Activated naive CD4-positive, alpha-beta T cell treated with anti-CD3 and anti-CD28 coated beads, Interleukin-2, amount 10 ng/mL, durations not matched to agents 7 days and 5 days (primary cell): ENCODE data around the gene ETFB.

Experiments
- CTCF ChIA-PET: fragments of 350-600 bp; sonication (Branson Sonifier 250); formaldehyde crosslinking; loops from one replicate; lab custom pipeline; 2021; ENCODE audit warnings: antibody characterized with exemption; lab: Charles Lee
- DNase-seq: peaks from one replicate; pipeline ENCODE4 v3.0.0-alpha.2; 2020
- H3K27ac Mint-ChIP-seq: one replicate; pipeline ENCODE4 v1.8.0; 2021; ENCODE audit warnings: mild to moderate bottlenecking, moderate library complexity, mixed read lengths
- H3K27me3 Mint-ChIP-seq: one replicate; pipeline ENCODE4 v1.8.0; 2021; ENCODE audit warnings: mild to moderate bottlenecking, mixed read lengths
- H3K36me3 Mint-ChIP-seq: one replicate; pipeline ENCODE4 v1.8.0; 2021; ENCODE audit warnings: mixed read lengths
- H3K4me1 Mint-ChIP-seq: one replicate; pipeline ENCODE4 v1.8.0; 2021; ENCODE audit warnings: mixed read lengths
- H3K4me3 Mint-ChIP-seq: one replicate; pipeline ENCODE4 v1.8.0; 2021; ENCODE audit warnings: mild to moderate bottlenecking, moderate library complexity, mixed read lengths
- H3K9me3 Mint-ChIP-seq: one replicate; pipeline ENCODE4 v1.8.0; 2021; ENCODE audit warnings: mixed read lengths

Gene ETFB

DNA sequence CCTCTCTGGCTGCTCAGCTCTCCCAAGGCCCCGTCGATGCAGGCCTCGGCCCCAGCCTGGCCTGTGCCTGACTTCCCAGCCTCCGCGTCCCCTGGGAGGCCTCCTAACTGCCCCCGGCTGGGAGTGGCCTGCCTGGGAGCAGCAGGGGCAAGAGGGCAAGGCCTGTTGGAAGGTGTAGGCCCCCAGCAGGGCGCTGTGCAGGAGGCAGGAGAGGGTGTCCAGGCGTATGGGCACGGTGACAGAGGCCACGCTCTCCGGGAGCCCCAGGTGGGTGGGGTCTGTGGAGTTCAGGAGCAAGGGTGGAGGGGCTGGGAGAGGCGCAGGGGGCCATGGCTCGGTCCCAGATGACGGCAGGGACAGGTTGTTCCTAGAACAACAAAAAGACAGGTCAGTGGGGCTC lies 23.0 kb upstream of the ETFB start:
- CTCF ChIA-PET = no interaction called here
- Mint-ChIP-seq H3K4me3 (no peak overlapping the region), H3K9me3 (no peaks in the 10 kb centered on the region), H3K4me1 (peaks cover 23% of the 10 kb centered on the region), H3K27me3 (peaks cover 20% of the 10 kb centered on the region), H3K36me3 (peaks cover 2% of the 10 kb centered on the region), H3K27ac (no peak overlapping the region)
- no peak for DNase-seq

DNA sequence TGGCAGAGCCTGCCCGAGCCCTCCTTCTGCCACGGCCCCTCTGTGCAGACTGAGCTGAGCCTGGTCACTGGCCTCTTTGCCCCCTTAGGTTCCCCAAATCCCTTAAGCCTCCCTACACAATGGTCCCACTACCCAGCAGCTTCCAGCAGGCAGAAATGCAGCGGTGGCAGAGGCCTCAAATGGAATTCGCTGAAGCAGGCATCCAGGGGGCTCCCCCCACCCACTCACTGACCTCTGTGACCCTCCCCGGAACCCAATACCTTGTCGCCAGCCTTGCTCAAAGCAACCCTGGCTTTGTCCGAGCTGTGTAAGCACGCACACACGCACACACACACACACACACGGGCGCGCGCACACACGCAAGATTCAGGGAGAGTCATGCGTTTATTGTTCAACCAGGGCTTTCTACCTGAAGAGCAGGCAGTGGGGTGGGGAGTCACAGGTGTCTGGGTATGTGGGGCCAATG lies 21.8 kb upstream of the ETFB start, which contains the start of gene LIM2:
Gene LIM2 (minus strand): TSS at position 51 of the 466 bp plus-strand sequence. CDS start 531 bp downstream, outside the sequence.
- Mint-ChIP-seq H3K4me1 (peaks cover 17% of the 10 kb centered on the region), H3K27me3 (peaks cover 20% of the 10 kb centered on the region), H3K9me3 (no peaks in the 10 kb centered on the region), H3K27ac (no peak within 1 kb of the TSS), H3K4me3 (no peak within 1 kb of the TSS), H3K36me3 (peaks cover 2% of the 10 kb centered on the region)
- CTCF ChIA-PET = no interaction called here
- DNase-seq = no peak

- CTCF ChIA-PET = no interaction called here
Observed at GRCh38 chr19:51386882-51387520, 20.8 kb upstream of the ETFB start.

GRCh38 chr19:51382004-51382403 lies 15.8 kb upstream of the ETFB start:
- no peak for DNase-seq
- Mint-ChIP-seq H3K9me3 (peaks cover 17% of the 10 kb centered on the region), H3K27me3 (peaks cover 10% of the 10 kb centered on the region), H3K36me3 (peaks cover 1% of the 10 kb centered on the region), H3K27ac (no peak overlapping the region), H3K4me1 (peaks cover 9% of the 10 kb centered on the region), H3K4me3 (no peak overlapping the region)
- CTCF ChIA-PET = interaction anchor here (1.3 kb wide), 1 partner anchor 12 kb away, joined by 4 read pairs; no protein-coding TSS in a partner anchor

More at GRCh38 chr19:51386882-51387520, 20.8 kb upstream of the ETFB start:
- peaks cover 14% of the 10 kb centered on the region for H3K4me1 Mint-ChIP-seq
- H3K27me3 Mint-ChIP-seq = peaks cover 20% of the 10 kb centered on the region
- H3K4me3 Mint-ChIP-seq = no peak overlapping the region
- no peaks in the 10 kb centered on the region for H3K36me3 Mint-ChIP-seq
- H3K9me3 Mint-ChIP-seq = peaks cover under 1% of the 10 kb centered on the region
- no peak for DNase-seq
- no peak overlapping the region for H3K27ac Mint-ChIP-seq

DNA sequence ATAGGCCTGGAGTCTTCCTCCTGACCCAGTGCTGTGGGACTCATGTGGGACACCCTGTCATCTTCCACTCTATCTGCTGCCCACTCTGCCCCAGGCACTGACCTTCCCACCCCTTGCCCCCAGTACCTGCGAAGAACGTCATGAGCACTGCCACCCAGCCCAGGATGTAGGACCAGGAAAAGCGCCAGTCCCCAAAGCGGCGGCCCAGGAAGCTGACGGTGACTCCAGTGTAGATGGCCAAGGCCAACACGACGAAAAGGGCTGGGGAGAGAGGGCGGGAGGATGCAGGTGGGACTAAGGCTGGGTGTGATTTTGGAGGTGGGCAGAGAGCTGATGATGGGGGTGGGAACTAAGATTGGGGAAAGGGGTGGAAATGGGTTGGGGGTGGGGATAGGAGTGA lies 14.2 kb upstream of the ETFB start:
- H3K9me3 Mint-ChIP-seq = peaks cover 17% of the 10 kb centered on the region
- no peak overlapping the region for H3K27ac Mint-ChIP-seq
- H3K4me1 Mint-ChIP-seq = peaks cover 25% of the 10 kb centered on the region
- no peak overlapping the region for H3K4me3 Mint-ChIP-seq
- CTCF ChIA-PET = no interaction called here
- peaks cover 5% of the 10 kb centered on the region for H3K27me3 Mint-ChIP-seq
- peaks cover 2% of the 10 kb centered on the region for H3K36me3 Mint-ChIP-seq
- no peak for DNase-seq

DNA sequence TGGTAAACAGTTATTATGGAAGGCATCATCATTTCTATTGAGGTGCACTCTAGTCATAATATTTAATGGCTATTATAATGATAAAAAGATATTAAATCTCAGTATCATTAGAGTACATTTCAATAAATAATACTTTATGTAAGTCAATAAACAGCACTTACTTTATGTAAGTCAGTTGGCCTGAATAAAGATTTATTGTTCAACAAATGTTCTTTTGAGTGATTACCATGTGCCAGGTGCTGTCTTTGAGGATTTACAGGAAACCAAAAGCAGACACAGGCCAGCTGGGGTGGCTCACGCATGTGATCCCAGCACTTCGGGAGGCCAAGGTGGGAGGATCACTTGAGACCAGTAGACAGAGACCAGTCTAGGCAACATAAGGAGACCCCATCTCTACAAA lies 11.2 kb upstream of the ETFB start:
- no peak for DNase-seq
- CTCF ChIA-PET = no interaction called here
- Mint-ChIP-seq H3K27me3 (no peaks in the 10 kb centered on the region), H3K9me3 (peaks cover 17% of the 10 kb centered on the region), H3K4me1 (peaks cover 55% of the 10 kb centered on the region), H3K36me3 (peaks cover 4% of the 10 kb centered on the region), H3K27ac (no peak overlapping the region), H3K4me3 (no peak overlapping the region)

DNA sequence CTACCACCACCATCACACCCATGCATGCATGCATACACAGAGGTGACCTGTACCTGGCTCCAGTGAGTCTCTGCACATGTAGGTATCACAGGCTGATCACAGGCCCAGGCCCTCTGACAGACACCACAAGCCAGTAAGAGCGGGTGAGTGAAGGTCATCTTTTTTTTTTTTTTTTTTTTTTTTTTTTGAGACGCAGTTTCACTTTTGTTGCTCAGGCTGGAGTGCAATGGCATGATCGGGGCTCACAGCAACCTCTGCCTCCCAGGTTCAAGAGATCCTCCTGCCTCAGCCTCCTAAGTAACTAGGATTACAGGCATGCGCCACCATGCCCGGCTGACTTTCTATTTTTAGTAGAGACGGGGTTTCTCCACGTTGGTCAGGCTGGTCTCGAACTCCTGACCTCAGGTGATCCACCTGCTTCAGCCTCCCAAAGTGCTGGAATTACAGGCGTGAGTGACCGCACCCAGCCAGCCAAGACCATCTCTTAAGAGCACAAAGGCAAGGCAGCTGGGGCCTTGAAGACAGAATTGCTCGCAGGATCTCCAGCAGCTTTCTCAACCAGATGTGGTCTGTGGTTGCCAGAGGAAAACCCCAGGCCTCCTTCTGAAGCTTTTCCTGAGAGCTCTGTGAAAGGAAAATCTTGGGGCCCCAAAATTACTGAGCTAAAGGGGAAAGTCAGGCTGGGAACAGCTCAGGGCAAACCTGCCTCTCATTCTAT lies 9.5 kb upstream of the ETFB start:
- Mint-ChIP-seq H3K27me3 (no peaks in the 10 kb centered on the region), H3K36me3 (peaks cover 5% of the 10 kb centered on the region), H3K4me3 (no peak overlapping the region), H3K4me1 (peaks cover 70% of the 10 kb centered on the region), H3K9me3 (peaks cover 7% of the 10 kb centered on the region), H3K27ac (peak overlapping the region; percentile 72)
- DNase-seq = peak; percentile 50
- CTCF ChIA-PET = interaction anchor here (1.5 kb wide), 1 partner anchor 20 kb away, joined by 4 read pairs; no protein-coding TSS in a partner anchor

DNA sequence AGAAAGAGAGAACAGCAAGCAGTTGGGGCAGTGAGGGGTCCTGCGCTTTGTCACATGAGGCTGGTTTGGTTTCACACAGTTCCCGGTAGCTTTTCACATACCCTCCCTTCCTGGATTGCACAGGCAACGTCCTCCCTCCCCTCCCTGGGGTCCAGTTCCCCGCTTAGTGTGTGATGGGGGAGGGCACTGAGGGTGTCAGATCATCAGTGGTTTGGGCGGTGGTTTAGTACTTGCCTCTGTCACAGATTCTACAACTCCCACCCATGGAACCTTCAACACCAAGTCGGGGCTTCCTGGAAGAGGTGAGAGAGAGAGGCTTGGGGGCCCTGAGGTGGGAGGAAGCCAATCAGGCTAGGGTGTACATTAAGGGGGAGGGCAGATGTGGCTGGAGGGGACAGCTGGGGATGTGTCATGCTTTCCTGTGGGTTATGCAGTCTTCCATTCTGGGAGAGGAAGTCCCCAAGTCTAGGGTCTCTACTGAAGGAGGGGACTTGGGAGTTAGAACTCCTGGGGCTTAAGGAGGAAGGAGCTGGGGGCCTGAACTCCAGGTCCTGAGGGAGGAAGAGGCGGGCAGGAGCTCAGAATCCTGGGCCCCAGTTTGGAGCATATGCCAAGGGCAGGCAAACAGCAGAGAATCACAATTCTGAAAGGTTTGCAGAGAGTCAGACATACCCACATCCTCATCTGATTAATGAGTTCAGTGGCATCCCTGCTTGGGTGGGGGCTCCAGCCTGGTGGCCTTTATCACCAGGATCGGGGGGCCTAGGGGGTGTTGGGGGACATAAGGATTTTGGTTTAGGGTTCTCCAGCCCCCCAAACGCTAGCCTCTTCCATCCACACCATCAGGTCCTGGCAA lies 6.7 kb upstream of the ETFB start, which contains the start of gene NKG7:
Gene NKG7 (minus strand): TSS at position 6 of the 856 bp plus-strand sequence. CDS start 119 bp downstream, outside the sequence.
- peak; percentile 74 for DNase-seq
- peaks cover 75% of the 10 kb centered on the region for H3K4me1 Mint-ChIP-seq

GRCh38 chr19:51372021-51372648 lies 5.9 kb upstream of the ETFB start:
- DNase-seq = no peak
- Mint-ChIP-seq H3K27me3 (peaks cover 3% of the 10 kb centered on the region), H3K27ac (peak overlapping the region; percentile 95), H3K4me1 (peaks cover 82% of the 10 kb centered on the region), H3K4me3 (peak overlapping the region; percentile 72), H3K36me3 (peaks cover 7% of the 10 kb centered on the region), H3K9me3 (no peaks in the 10 kb centered on the region)
- CTCF ChIA-PET = interaction anchor here (0.6 to 3.1 kb wide), 2 partner anchors 22 to 49 kb away, joined by 3 to 19 read pairs; no protein-coding TSS in a partner anchor

More for the DNA sequence above, 6.7 kb upstream of the ETFB start, which contains the start of gene NKG7:
- H3K36me3 Mint-ChIP-seq = peaks cover 7% of the 10 kb centered on the region
- CTCF ChIA-PET = interaction anchor here (0.6 to 3.1 kb wide), 2 partner anchors 22 to 48 kb away, joined by 3 to 19 read pairs; no protein-coding TSS in a partner anchor
- H3K9me3 Mint-ChIP-seq = no peaks in the 10 kb centered on the region
- peak within 1 kb of the TSS; percentile 95 for H3K27ac Mint-ChIP-seq
- H3K27me3 Mint-ChIP-seq = peaks cover 3% of the 10 kb centered on the region
- H3K4me3 Mint-ChIP-seq = peak within 1 kb of the TSS; percentile 72

- DNase-seq = no peak
- peaks cover 82% of the 10 kb centered on the region for H3K4me1 Mint-ChIP-seq
- peaks cover 7% of the 10 kb centered on the region for H3K36me3 Mint-ChIP-seq
- H3K9me3 Mint-ChIP-seq = no peaks in the 10 kb centered on the region
- CTCF ChIA-PET = interaction anchor here (1.1 to 3.1 kb wide), 2 partner anchors 23 to 36 kb away, joined by 3 to 19 read pairs; no protein-coding TSS in a partner anchor
- H3K27ac Mint-ChIP-seq = peak overlapping the region; percentile 95
- peaks cover 3% of the 10 kb centered on the region for H3K27me3 Mint-ChIP-seq
- peak overlapping the region; percentile 72 for H3K4me3 Mint-ChIP-seq
Observed at GRCh38 chr19:51371186-51371690, 5.0 kb upstream of the ETFB start.

GRCh38 chr19:51370230-51370629 lies 4.0 kb upstream of the ETFB start:
- H3K4me1 Mint-ChIP-seq = peaks cover 78% of the 10 kb centered on the region
- H3K4me3 Mint-ChIP-seq = peak overlapping the region; percentile 60

DNA sequence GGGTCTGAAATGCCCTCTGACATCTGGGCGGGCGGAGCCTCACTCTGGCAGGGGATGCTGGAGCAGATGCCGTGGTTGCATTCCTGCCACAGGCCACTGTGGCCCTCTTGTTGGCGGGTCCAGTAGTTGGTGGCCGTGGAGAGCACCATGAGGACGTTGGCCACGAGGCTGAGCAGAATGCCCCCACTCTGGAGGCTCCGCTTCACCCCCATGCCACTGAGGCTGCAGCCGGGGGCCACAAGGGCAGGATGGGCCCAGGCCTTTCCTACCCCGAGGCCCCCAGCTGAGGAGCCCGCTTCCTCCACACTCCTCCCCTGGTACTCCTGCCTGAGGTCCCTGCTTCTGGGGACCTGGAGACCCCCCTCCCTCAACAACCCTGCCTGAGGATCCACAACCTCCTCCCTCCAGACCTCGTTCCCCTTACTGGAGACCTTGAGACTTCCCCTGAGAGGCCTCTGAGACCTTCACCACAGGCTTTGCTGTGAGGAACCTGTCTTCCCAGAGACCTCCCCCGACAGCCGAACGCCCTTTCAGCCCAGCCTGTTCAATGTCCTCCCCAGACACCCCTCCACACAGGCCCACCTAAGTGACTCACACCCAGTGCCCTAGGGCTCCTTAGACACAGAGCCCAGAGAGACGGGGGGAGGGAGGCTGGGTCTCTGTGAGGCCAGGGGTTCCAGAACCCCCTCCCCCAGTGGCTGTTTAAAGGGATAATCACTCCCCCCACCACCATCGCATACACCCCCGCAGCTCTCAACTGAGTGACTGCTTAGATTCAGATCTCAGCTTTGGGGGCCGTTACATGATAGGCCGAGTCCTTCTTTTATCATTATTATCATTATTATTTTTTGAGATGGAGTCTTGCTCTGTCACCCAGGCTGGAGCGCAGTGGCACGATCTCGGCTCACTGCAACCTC lies 2.4 kb upstream of the ETFB start, which contains the start of gene CLDND2:
Gene CLDND2 (minus strand): TSS at position 638 of the 917 bp plus-strand sequence. CDS start 426 bp downstream, at position 212.
- Mint-ChIP-seq H3K4me3 (peak within 1 kb of the TSS; percentile 97), H3K9me3 (no peaks in the 10 kb centered on the region), H3K4me1 (peaks cover 75% of the 10 kb centered on the region), H3K36me3 (peaks cover 8% of the 10 kb centered on the region), H3K27ac (peak within 1 kb of the TSS; percentile 91), H3K27me3 (peaks cover 3% of the 10 kb centered on the region)
- CTCF ChIA-PET = interaction anchor here (1.0 to 1.6 kb wide), 3 partner anchors 25 to 28 kb away, joined by 4 read pairs; no protein-coding TSS in a partner anchor
- DNase-seq = no peak

More at GRCh38 chr19:51370230-51370629, 4.0 kb upstream of the ETFB start:
- H3K27ac Mint-ChIP-seq = peak overlapping the region; percentile 56
- H3K36me3 Mint-ChIP-seq = peaks cover 7% of the 10 kb centered on the region
- H3K9me3 Mint-ChIP-seq = no peaks in the 10 kb centered on the region
- H3K27me3 Mint-ChIP-seq = peaks cover 3% of the 10 kb centered on the region
- CTCF ChIA-PET = interaction anchor here (0.5 to 3.1 kb wide), 4 partner anchors 11 to 50 kb away, joined by 3 to 19 read pairs (median 3); no protein-coding TSS in a partner anchor
- no peak for DNase-seq
